ENCODE data around the gene GAS6.
"Not testable (repeated sequence)": the region's sequence is repeated elsewhere in the genome, so short reads cannot be mapped to it uniquely, and the experiment has no call there.

GAS6 gene

DNA sequence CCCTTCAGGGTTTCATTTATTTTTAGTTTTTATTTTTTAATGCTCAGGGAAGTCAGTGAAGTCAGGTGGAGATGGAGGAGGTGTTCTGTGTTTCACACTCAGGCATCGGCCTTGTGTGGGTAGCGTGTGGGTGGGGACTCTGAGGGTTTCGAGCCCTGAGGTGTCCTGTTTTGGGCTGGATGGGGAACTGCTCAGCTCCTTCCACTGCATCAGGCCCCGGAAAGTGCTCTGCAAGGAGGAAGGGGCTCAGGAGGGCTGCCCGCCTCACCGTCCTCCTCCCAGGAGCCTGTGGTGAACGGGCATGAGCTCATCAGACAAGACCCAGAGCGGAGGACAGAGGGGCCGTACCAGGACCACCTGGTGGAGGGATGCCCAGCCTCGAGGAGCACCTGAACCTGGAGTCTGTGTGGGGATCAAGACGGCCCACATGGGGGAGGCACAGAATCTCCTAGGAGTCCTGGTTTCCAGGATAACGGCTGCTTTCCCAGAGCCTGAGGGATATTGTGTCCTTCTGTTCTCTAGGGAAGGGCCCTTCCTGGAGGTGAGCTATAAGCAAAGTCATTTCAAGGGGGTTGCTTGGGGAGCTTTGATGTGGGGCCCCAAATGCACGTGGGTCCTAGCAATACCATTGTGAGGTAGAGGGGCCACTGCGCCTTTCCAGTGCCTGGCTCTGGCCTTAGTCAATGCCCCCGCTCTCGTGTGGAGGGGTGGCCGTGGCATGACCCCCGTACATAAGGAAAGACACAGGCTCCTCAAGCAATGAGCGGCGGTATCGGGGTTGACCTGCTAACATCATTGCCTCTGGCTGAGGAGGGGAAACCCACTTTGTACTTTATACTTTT is 13.5 kb upstream of the GAS6 start:
- Histone ChIP-seq H3K4me3 (ENCODE audit: low read length) (no peak overlapping the region), H3K36me3 (ENCODE audit: insufficient read depth, low read depth, low read length) (no peaks in the 10 kb centered on the region), H3K27ac (ENCODE audit: low read length) (no peak overlapping the region), H3K27me3 (ENCODE audit: insufficient read depth, low read length) (no peaks in the 10 kb centered on the region), H3K9ac (ENCODE audit: low read depth, low read length) (no peak overlapping the region), H3K9me3 (ENCODE audit: insufficient read depth, low read depth, low read length) (no peaks in the 10 kb centered on the region), H3K4me1 (ENCODE audit: insufficient read depth, low read length) (peaks cover 4% of the 10 kb centered on the region; the same call in 1 of the 2 replicates)

DNA sequence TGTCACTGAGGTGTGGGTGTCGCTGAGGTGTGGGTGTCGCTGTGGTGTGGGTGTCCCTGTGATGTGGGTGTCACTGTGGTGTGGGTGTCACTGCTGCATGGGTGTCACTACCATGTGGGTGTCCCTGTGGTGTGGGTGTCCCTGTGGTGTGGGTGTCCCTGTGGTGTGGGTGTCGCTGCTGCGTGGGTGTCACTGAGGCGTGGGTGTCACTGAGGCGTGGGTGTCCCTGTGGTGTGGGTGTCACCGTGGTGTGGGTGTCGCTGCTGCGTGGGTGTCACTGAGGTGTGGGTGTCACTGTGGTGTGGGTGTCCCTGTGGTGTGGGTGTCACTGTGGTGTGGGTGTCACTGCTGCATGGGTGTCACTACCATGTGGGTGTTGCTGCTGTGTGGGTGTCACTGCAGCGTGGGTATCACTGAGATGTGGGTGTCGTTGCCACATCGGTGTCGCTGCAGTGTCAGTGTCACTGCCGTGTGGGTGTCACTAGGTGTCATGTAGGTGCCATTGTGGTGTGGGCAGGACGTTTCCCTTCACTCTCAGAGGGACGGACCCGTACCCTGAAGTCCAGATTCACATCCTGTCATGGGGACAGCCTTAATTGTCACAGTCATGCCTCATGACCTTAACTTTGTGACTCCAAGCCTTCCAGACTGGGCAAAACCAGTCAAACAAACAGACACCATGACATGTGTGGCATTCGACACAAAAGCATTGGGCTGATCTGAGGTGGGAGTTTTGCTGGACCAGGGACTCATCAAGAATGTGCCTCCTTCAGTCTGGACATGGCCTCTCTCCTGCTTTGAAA is 12.7 kb upstream of the GAS6 start:
- no peak overlapping the region for H3K27ac ChIP-seq (ENCODE audit: low read length)
- no peak overlapping the region for H3K9ac ChIP-seq (ENCODE audit: low read depth, low read length)
- peaks cover 4% of the 10 kb centered on the region; the same call in 1 of the 2 replicates for H3K4me1 ChIP-seq (ENCODE audit: insufficient read depth, low read length)
- no peak overlapping the region for H3K4me3 ChIP-seq (ENCODE audit: low read length)
- H3K36me3 ChIP-seq (ENCODE audit: insufficient read depth, low read depth, low read length): no peaks in the 10 kb centered on the region
- no peaks in the 10 kb centered on the region for H3K9me3 ChIP-seq (ENCODE audit: insufficient read depth, low read depth, low read length)
- no peaks in the 10 kb centered on the region for H3K27me3 ChIP-seq (ENCODE audit: insufficient read depth, low read length)

DNA sequence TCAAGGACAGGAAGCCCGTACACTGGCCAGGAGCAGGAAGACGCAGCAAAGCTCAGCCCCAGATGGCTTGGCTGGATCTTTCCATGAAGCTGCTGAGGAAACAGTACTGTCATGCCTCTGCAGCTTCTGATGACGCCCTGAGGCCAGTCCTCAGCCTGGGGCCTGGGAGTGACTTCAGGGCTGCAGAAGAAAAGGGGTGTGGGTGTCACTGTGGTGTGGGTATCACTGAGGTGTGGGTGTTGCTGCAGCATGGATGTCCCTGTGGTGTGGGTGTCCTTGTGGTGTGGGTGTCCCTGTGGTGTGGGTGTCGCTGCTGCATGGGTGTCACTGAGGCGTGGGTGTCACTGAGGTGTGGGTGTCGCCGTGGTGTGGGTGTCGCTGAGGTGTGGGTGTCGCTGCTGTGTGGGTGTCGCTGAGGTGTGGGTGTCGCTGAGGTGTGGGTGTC is 12.0 kb upstream of the GAS6 start:
- H3K9ac ChIP-seq (ENCODE audit: low read depth, low read length): no peak overlapping the region
- no peaks in the 10 kb centered on the region for H3K9me3 ChIP-seq (ENCODE audit: insufficient read depth, low read depth, low read length)
- H3K4me3 ChIP-seq (ENCODE audit: low read length): no peak overlapping the region
- H3K4me1 ChIP-seq (ENCODE audit: insufficient read depth, low read length): peaks cover 4% of the 10 kb centered on the region; the same call in 1 of the 2 replicates
- no peak overlapping the region for H3K27ac ChIP-seq (ENCODE audit: low read length)
- H3K36me3 ChIP-seq (ENCODE audit: insufficient read depth, low read depth, low read length): no peaks in the 10 kb centered on the region
- no peaks in the 10 kb centered on the region for H3K27me3 ChIP-seq (ENCODE audit: insufficient read depth, low read length)

DNA sequence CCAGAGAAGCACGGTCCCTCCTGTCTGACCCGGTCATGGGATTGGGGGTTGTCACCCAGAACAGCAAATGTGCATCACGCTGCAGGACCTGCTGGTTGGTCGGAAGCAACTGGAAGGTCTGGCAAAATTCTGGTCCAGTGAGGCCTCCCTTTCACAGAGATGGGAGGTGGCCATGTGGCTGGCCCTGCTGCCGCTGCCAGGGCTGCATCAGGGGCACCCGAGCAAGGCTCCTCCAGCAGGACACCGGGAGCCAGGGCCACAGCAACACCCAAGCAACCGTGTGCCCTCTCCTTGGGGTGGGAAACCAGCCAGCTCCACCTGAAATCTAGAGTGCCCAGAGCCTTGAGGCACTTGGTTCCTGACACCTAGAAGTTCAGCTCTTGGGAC is 11.5 kb upstream of the GAS6 start:
- Histone ChIP-seq H3K36me3 (ENCODE audit: insufficient read depth, low read depth, low read length) (no peaks in the 10 kb centered on the region), H3K9me3 (ENCODE audit: insufficient read depth, low read depth, low read length) (no peaks in the 10 kb centered on the region), H3K9ac (ENCODE audit: low read depth, low read length) (no peak overlapping the region), H3K4me1 (ENCODE audit: insufficient read depth, low read length) (peaks cover 4% of the 10 kb centered on the region; the same call in 1 of the 2 replicates), H3K27me3 (ENCODE audit: insufficient read depth, low read length) (no peaks in the 10 kb centered on the region), H3K4me3 (ENCODE audit: low read length) (no peak overlapping the region), H3K27ac (ENCODE audit: low read length) (no peak overlapping the region)

DNA sequence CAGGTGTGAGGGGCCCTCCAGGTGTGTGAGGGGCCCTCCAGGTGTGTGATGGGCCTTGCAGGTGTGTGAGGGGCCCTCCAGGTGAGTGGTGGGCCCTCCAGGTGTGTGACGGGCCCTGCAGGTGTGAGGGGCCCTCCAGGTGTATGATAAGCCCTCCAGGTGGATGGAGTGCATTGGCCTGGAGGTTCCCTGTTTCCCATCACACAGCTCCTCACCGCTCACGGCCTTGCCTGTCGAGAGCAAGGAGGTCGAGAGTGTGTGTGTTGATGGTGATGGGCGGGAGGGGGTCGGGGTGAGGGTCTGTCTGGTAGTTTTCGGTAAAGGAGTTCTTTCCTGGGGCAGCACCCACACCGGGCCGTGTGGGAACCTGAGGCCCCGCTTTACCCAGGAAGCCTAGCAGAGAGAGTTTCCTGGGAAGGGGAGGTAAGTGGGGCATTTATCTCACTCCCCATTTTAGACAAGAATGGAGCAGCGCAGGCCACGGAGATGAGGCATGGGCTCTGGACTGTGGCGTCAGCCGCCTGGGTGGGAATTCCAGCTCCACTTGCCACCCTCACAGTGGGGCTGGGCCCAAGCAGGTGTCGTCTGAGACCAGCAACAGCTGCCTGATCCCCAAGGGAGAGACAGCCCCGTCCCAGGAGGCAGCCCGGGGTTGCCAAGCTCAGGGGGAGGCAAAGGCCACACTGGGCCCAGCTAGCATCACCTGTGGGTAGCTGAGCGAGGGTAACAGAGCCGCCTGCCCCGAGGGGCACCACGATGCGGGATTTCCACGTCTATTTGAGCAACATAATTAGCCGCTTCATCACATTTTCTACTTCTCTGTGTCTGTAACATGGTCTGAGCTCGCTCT is 10.9 kb upstream of the GAS6 start:
- Histone ChIP-seq H3K4me3 (ENCODE audit: low read length) (no peak overlapping the region), H3K27me3 (ENCODE audit: insufficient read depth, low read length) (no peaks in the 10 kb centered on the region), H3K9ac (ENCODE audit: low read depth, low read length) (no peak overlapping the region), H3K4me1 (ENCODE audit: insufficient read depth, low read length) (peaks cover 4% of the 10 kb centered on the region; the same call in 1 of the 2 replicates), H3K9me3 (ENCODE audit: insufficient read depth, low read depth, low read length) (no peaks in the 10 kb centered on the region), H3K27ac (ENCODE audit: low read length) (no peak overlapping the region), H3K36me3 (ENCODE audit: insufficient read depth, low read depth, low read length) (no peaks in the 10 kb centered on the region)

DNA sequence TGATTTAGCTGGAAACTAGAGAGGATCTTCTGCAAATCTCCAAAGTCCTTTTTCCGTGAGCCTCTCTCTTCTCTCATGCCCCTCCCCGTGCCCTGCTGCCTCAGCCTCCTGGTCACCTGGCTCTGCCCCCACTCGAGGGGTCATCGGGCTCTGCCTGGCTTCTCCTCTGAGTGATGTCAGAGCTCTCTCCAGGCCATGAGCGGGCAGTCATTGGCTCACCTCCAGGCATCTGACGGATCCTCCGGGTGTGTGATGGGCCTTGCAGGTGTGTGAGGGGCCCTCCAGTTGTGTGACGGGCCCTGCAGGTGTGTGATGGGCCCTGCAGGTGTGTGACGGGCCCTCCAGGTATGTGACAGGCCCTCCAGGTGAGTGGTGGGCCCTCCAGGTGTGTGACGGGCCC is 10.3 kb upstream of the GAS6 start:
- Histone ChIP-seq H3K4me3 (ENCODE audit: low read length) (no peak overlapping the region), H3K9me3 (ENCODE audit: insufficient read depth, low read depth, low read length) (no peaks in the 10 kb centered on the region), H3K36me3 (ENCODE audit: insufficient read depth, low read depth, low read length) (no peaks in the 10 kb centered on the region), H3K9ac (ENCODE audit: low read depth, low read length) (no peak overlapping the region), H3K4me1 (ENCODE audit: insufficient read depth, low read length) (peaks cover 4% of the 10 kb centered on the region; the same call in 1 of the 2 replicates), H3K27me3 (ENCODE audit: insufficient read depth, low read length) (no peaks in the 10 kb centered on the region), H3K27ac (ENCODE audit: low read length) (no peak overlapping the region)

DNA sequence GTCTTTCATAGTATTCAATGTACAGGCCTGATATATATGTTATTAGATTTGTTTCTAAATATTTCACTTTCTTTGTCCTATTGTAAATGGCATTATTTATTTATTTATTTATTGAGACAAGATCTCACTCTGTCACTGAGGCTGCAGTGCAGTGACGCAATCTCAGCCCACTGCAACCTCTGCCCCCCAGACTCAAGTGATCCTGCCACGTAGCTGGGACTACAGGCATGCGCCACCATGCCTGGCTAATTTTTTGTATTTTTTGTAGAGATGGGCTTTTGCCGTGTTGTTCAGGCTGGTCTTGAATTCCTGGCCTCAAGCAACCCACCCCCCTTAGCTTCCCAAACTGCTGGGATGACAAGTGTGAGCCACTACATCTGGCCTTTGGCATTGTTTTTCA is 5.4 kb upstream of the GAS6 start:
- Histone ChIP-seq H3K27me3 (ENCODE audit: insufficient read depth, low read length) (peaks cover 21% of the 10 kb centered on the region), H3K9ac (ENCODE audit: low read depth, low read length) (no peak overlapping the region), H3K27ac (ENCODE audit: low read length) (no peak overlapping the region), H3K36me3 (ENCODE audit: insufficient read depth, low read depth, low read length) (no peaks in the 10 kb centered on the region), H3K4me1 (ENCODE audit: insufficient read depth, low read length) (peaks cover 9% of the 10 kb centered on the region; the same call in 1 of the 2 replicates), H3K4me3 (ENCODE audit: low read length) (no peak overlapping the region), H3K9me3 (ENCODE audit: insufficient read depth, low read depth, low read length) (no peaks in the 10 kb centered on the region)

DNA sequence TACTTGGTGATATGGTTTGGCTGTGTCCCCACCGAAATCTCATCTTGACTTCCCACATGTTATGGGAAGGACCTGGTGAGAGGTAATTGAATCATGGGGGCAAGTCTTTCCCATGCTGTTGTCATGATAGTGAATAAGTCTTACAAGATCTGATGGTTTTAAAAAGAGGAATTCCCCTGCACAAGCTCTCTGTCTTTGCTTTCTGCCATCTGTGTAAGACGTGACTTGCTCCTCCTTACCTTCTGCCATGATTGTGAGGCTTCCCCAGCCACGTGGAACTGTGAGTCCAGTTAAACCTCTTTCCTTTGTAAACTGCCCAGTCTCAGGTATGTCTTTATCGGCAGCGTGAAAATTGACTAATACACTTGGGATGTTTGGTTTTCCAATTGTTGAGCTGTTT is 4.0 kb upstream of the GAS6 start:
- not testable (repeated sequence) for H3K4me1 ChIP-seq (ENCODE audit: insufficient read depth, low read length); H3K9ac ChIP-seq (ENCODE audit: low read depth, low read length); H3K27ac ChIP-seq (ENCODE audit: low read length); H3K4me3 ChIP-seq (ENCODE audit: low read length); H3K9me3 ChIP-seq (ENCODE audit: insufficient read depth, low read depth, low read length); H3K36me3 ChIP-seq (ENCODE audit: insufficient read depth, low read depth, low read length)
- peaks cover 26% of the 10 kb centered on the region for H3K27me3 ChIP-seq (ENCODE audit: insufficient read depth, low read length)

DNA sequence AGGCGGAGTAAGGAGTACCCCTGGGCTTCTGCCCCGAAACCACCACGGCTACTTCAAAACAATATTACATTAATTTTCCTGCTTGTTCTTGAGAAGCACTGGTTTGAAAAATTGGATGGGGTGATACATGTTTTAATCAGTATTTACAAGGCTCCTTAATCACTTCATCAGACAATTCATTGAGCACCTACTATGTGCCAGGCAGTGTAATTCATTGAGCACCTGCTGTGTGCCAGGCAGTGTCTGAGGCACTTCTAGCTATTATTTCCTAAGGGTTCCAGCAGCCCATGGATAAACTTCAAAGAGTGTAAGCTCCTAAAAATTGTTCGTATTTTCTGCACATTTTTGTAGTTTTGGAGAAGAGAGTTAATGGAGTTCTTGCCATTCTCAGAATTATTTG is 1.6 kb upstream of the GAS6 start:
- peaks cover 40% of the 10 kb centered on the region for H3K27me3 ChIP-seq (ENCODE audit: insufficient read depth, low read length)
- H3K4me3 ChIP-seq (ENCODE audit: low read length): no peak overlapping the region
- peaks cover 27% of the 10 kb centered on the region; the same call in 1 of the 2 replicates for H3K4me1 ChIP-seq (ENCODE audit: insufficient read depth, low read length)
- no peaks in the 10 kb centered on the region for H3K9me3 ChIP-seq (ENCODE audit: insufficient read depth, low read depth, low read length)
- no peak overlapping the region for H3K9ac ChIP-seq (ENCODE audit: low read depth, low read length)
- H3K27ac ChIP-seq (ENCODE audit: low read length): no peak overlapping the region
- H3K36me3 ChIP-seq (ENCODE audit: insufficient read depth, low read depth, low read length): no peaks in the 10 kb centered on the region

DNA sequence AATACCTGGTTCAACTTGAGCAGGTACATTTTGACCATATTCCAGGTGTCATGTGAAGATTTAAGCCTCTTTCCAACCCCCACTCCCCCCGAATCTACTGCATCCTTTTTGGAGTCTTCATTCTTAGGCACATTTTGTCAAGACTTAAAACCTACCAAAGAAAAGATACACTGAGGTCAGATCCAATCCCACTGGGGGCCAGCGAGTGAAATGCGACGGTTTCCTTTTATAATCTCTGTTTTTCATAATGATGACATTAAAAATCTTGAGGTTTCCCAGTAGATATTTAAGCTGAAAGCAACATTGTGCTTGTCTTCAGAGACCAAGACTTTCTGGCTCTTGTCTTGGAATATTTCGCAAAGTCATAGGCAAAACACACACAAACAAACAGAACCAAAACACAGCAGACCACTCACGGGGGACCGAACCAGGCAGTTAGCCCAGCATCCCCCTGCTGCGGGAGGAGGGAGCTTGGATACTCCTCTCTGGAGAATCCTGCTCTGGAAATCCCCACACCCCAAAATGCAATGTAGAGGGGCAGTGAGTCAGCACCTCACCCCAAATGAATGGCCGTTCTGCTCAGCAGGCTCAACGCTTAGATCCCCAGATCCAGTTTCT is 506 bp upstream of the GAS6 start:
- H3K27ac ChIP-seq (ENCODE audit: low read length): no peak overlapping the region

More for the DNA sequence above, 506 bp upstream of the GAS6 start:
- H3K36me3 ChIP-seq (ENCODE audit: insufficient read depth, low read depth, low read length): peaks cover under 1% of the 10 kb centered on the region; the same call in 1 of the 2 replicates
- peaks cover 37% of the 10 kb centered on the region; the same call in 1 of the 2 replicates for H3K4me1 ChIP-seq (ENCODE audit: insufficient read depth, low read length)
- H3K27me3 ChIP-seq (ENCODE audit: insufficient read depth, low read length): peaks cover 40% of the 10 kb centered on the region
- H3K9ac ChIP-seq (ENCODE audit: low read depth, low read length): peak overlapping the region; percentile 51; the same call in 1 of the 2 replicates
- H3K9me3 ChIP-seq (ENCODE audit: insufficient read depth, low read depth, low read length): no peaks in the 10 kb centered on the region
- peak overlapping the region; percentile 72 for H3K4me3 ChIP-seq (ENCODE audit: low read length)

Data from iPS-20b (cell line).